OCI-LY3 (cell line): ENCODE measurements around the gene KLHL3.

Source experiments
- H2AFZ ChIP-seq: fragments of 200-600, 300-600 bp; shearing (Covaris generic); 2 replicates; pipeline ENCODE4 v1.6.0; 2014; ENCODE audit warnings: antibody characterized with exemption, low read depth, low read length
- H3K27ac ChIP-seq: fragments of 200-600, 300-600 bp; sonication (generic); 2 replicates; pipeline ENCODE4 v1.5.1; 2014; ENCODE audit warnings: mild to moderate bottlenecking, low read length, moderate library complexity, mixed read lengths
- H3K27me3 ChIP-seq: fragments of 200-600, 300-600 bp; sonication (generic); 2 replicates; pipeline ENCODE4 v1.6.1; 2014; ENCODE audit warnings: low read depth, low read length, mixed read lengths
- H3K36me3 ChIP-seq: fragments of 200-600, 300-600 bp; sonication (generic); replicated peaks from 2 replicates; pipeline ENCODE3; 2014; ENCODE audit warnings: low read depth, low read length, mixed read lengths
- H3K4me1 ChIP-seq: fragments of 300-600, 200-600 bp; sonication (generic); 2 replicates; pipeline ENCODE4 v1.6.1; 2014; ENCODE audit warnings: low read length, mixed read lengths
- H3K4me2 ChIP-seq: fragments of 200-600, 300-600 bp; sonication (generic); 2 replicates; pipeline ENCODE4 v1.6.1; 2014; ENCODE audit warnings: low read length, mixed read lengths
- H3K4me3 ChIP-seq: fragments of 300-600, 200-600 bp; sonication (generic); 2 replicates; pipeline ENCODE4 v1.5.1; 2014; ENCODE audit warnings: antibody characterized with exemption, mild to moderate bottlenecking, low read length, moderate library complexity
- H3K79me2 ChIP-seq: fragments of 300-600, 200-600 bp; shearing (Covaris generic); 2 replicates; pipeline ENCODE4 v1.6.1; 2014; ENCODE audit warnings: mild to moderate bottlenecking, low read length, mixed read lengths
- H3K9ac ChIP-seq: fragments of 300-600, 200-600 bp; shearing (Covaris generic); 2 replicates; pipeline ENCODE4 v1.6.0; 2014; ENCODE audit warnings: mild to moderate bottlenecking, low read length, moderate library complexity
- H3K9me3 ChIP-seq: fragments of 200-600, 300-600 bp; shearing (Covaris generic); 2 replicates; pipeline ENCODE4 v1.6.1; 2014; ENCODE audit warnings: low read length, mixed read lengths; ENCODE audit not compliant: insufficient read depth
- H4K20me1 ChIP-seq: fragments of 200-600, 300-600 bp; sonication (generic); 2 replicates; pipeline ENCODE4 v1.6.1; 2016; ENCODE audit warnings: low read length, mixed read lengths; ENCODE audit not compliant: insufficient read depth
- EZH2phosphoT487 ChIP-seq: fragments of 200-600 bp; shearing (Covaris generic); IDR thresholded peaks from 2 replicates; pipeline ENCODE4 v1.6.1; 2018; ENCODE audit warnings: antibody characterized with exemption, mixed run types, low read depth
- TF ChIP-seq, protein P1 (sequence below): fragments of 200-600, 300-600 bp; sonication (generic); IDR thresholded peaks from 2 replicates; pipeline ENCODE4 v1.5.1; 2014; ENCODE audit warnings: antibody characterized with exemption, low read length, low read depth

Gene KLHL3

DNA sequence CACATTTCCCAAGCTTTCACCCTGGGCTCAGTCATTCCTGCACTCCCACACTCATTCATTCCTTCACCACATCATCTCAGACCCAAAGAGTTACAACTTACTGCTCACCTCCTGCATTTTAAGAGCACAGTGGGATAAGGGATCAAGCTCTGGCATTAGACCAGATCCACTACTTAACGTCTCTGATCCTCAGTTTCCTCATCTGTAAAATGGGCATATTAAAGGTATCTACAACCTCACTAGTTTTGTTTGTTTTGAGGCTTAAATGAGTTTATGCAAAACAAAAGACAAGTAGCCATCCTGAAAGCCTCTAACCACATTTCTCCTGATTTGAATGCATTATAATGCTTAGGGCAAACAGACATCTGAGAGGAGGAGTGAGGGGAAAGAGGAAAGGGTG is 77.6 kb downstream of the KLHL3 start:
- no peak overlapping the region for H3K27ac ChIP-seq
- no peak overlapping the region for H2AFZ ChIP-seq
- no peaks in the 10 kb centered on the region for H3K27me3 ChIP-seq
- no peak overlapping the region for H3K9ac ChIP-seq
- H3K9me3 ChIP-seq: no peaks in the 10 kb centered on the region
- no peaks in the 10 kb centered on the region for H3K4me1 ChIP-seq
- no peaks in the 10 kb centered on the region for H4K20me1 ChIP-seq
- no peak for TF ChIP-seq EZH2phosphoT487
- TF ChIP-seq, protein P1, sequence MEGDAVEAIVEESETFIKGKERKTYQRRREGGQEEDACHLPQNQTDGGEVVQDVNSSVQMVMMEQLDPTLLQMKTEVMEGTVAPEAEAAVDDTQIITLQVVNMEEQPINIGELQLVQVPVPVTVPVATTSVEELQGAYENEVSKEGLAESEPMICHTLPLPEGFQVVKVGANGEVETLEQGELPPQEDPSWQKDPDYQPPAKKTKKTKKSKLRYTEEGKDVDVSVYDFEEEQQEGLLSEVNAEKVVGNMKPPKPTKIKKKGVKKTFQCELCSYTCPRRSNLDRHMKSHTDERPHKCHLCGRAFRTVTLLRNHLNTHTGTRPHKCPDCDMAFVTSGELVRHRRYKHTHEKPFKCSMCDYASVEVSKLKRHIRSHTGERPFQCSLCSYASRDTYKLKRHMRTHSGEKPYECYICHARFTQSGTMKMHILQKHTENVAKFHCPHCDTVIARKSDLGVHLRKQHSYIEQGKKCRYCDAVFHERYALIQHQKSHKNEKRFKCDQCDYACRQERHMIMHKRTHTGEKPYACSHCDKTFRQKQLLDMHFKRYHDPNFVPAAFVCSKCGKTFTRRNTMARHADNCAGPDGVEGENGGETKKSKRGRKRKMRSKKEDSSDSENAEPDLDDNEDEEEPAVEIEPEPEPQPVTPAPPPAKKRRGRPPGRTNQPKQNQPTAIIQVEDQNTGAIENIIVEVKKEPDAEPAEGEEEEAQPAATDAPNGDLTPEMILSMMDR: no peak
- H3K4me3 ChIP-seq: no peak overlapping the region
- H3K4me2 ChIP-seq: no peak overlapping the region
- no peaks in the 10 kb centered on the region for H3K36me3 ChIP-seq
- H3K79me2 ChIP-seq: no peaks in the 10 kb centered on the region

DNA sequence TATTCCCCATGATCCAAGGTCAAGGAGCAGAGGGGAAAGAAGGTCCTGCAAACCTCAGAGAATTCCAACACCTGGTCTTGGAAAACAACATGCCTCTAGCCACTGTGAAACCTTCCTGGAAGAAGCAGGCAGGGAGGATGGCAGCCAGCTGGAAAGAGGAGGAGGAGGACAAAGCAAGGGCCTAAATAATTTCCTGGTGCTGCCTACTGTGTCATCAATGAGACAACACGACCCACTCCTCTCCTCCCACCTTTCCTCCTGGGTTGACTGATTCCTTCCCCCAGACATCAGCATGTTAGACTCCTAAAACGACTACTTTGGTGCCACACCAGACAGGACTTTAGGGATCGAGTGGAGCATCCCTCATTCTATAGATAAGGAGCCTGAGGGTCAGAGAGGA is 78.8 kb downstream of the KLHL3 start:
- Histone ChIP-seq H3K36me3 (no peaks in the 10 kb centered on the region), H4K20me1 (no peaks in the 10 kb centered on the region), H3K79me2 (no peaks in the 10 kb centered on the region), H3K4me2 (no peak overlapping the region), H3K4me1 (no peaks in the 10 kb centered on the region), H3K27ac (no peak overlapping the region), H3K27me3 (no peaks in the 10 kb centered on the region), H2AFZ (no peak overlapping the region), H3K9ac (no peak overlapping the region), H3K9me3 (no peaks in the 10 kb centered on the region), H3K4me3 (no peak overlapping the region)
- no peak for TF ChIP-seq EZH2phosphoT487
- TF ChIP-seq, protein P1: no peak

DNA sequence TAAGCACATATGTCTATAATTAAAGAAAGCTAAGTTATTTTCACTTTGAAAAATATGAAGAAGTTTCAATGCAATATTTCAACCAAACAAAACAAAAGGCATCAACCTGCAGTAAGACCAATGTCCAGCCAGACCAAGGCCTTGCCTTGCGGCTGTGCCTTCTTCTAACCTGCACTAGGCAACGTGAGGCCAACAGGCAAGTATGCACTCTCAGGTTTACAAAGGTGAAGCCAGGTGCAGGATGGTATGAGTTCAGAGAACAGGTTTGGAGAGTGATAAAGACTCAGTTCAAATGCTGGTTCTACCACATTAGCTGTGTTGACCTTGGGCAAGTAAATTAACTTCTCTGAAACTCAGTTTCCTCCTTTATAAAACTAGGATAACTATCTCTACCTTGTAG is 79.3 kb downstream of the KLHL3 start:
- no peak overlapping the region for H3K27ac ChIP-seq
- H3K9me3 ChIP-seq: no peaks in the 10 kb centered on the region
- H3K79me2 ChIP-seq: no peaks in the 10 kb centered on the region
- no peaks in the 10 kb centered on the region for H3K36me3 ChIP-seq
- no peaks in the 10 kb centered on the region for H3K4me1 ChIP-seq
- no peaks in the 10 kb centered on the region for H3K27me3 ChIP-seq
- H3K9ac ChIP-seq: no peak overlapping the region
- no peak overlapping the region for H3K4me3 ChIP-seq
- no peaks in the 10 kb centered on the region for H4K20me1 ChIP-seq
- no peak for TF ChIP-seq EZH2phosphoT487
- TF ChIP-seq, protein P1: no peak
- no peak overlapping the region for H2AFZ ChIP-seq
- no peak overlapping the region for H3K4me2 ChIP-seq

- Histone ChIP-seq H3K36me3 (no peaks in the 10 kb centered on the region), H3K4me1 (no peaks in the 10 kb centered on the region), H2AFZ (no peak overlapping the region), H3K9me3 (no peaks in the 10 kb centered on the region), H4K20me1 (no peaks in the 10 kb centered on the region), H3K27me3 (no peaks in the 10 kb centered on the region), H3K4me2 (no peak overlapping the region), H3K9ac (no peak overlapping the region), H3K4me3 (no peak overlapping the region), H3K79me2 (no peaks in the 10 kb centered on the region), H3K27ac (no peak overlapping the region)
- no peak for TF ChIP-seq EZH2phosphoT487
- TF ChIP-seq, protein P1: no peak
Measured at GRCh38 chr5:137651022-137651421, 84.9 kb downstream of the KLHL3 start.
